ENCODE results near the gene SLC35C1. TPM values are rescaled to one million over a fixed set of nuclear protein-coding genes. Genes with fewer than 3 reads are reported as not detected.

The SLC35C1 gene
- total and polyA plus RNA-seq, 7 experiments from 2014 or later: 7.9 to 22.8 (median 13.9) TPM

GRCh38 chr11:45798793-45799441, 6.0 kb upstream of the SLC35C1 start:
- Mint-ChIP-seq H3K4me3 (no peak overlapping the region), H3K4me1 (peaks cover 0 to 5% (median 0%) of the 10 kb centered on the region in 7 donors), H3K27ac (peak overlapping the region in 1 of 9 donors; percentile 42), H3K36me3 (no peaks in the 10 kb centered on the region), H3K27me3 (peaks cover 0 to 7% (median 0%) of the 10 kb centered on the region in 5 donors), H3K9me3 (peaks cover 0 to 5% (median 0%) of the 10 kb centered on the region in 11 donors)
- intact Hi-C loops (cut with micrococcal nuclease): no loop called here
- H3K4me1 ChIP-seq (ENCODE audit: control insufficient read depth in 2 of 2, insufficient read depth in 2 of 2, low read length in 2 of 2): no peaks in the 10 kb centered on the region
- H3K4me3 ChIP-seq (ENCODE audit: low read length): no peak overlapping the region
- no peaks in the 10 kb centered on the region for H3K9me3 ChIP-seq (ENCODE audit: control insufficient read depth in 2 of 3, low read length in 3 of 3)
- no peak overlapping the region for H3K27ac ChIP-seq (ENCODE audit: low read depth, low read length)
- ChIA-PET CTCF (no interaction called here), POLR2A (interaction anchor here (0.7 to 1.6 kb wide), 2 partner anchors 18 to 48 kb away, joined by 3 to 4 read pairs; partner anchors contain the start of gene CRY2)
- no peaks in the 10 kb centered on the region for H3K36me3 ChIP-seq (ENCODE audit: control insufficient read depth in 2 of 3, insufficient read depth in 3 of 3, low read length in 3 of 3)
- no peak for DNase-seq
- no peak for ATAC-seq
- H3K27me3 ChIP-seq (ENCODE audit: control insufficient read depth in 2 of 2, insufficient read depth in 2 of 2, low read length in 2 of 2): no peaks in the 10 kb centered on the region

DNA sequence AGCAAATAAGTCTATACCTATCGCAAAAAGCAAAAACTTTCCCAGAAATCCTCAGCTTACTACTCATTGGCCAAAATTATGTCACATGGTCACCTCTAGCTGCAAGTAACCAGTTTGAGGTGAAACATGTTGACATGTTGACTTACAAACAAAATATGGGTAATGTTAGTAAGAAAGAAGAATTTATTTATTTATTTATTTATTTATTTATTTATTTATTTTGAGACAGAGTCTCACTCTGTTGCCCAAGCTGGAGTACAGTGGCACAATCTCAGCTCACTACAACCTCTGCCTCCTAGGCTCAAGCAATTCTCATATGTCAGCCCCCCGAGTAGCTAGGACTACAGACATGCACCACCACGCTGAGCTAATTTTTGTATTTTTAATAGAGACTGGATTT, 5.4 kb upstream of the SLC35C1 start:
- Mint-ChIP-seq H3K27me3 (peaks cover 0 to under 1% (median 0%) of the 10 kb centered on the region in 5 donors), H3K27ac (no peak overlapping the region), H3K4me3 (no peak overlapping the region), H3K36me3 (no peaks in the 10 kb centered on the region), H3K4me1 (peaks cover 0 to 4% (median 0%) of the 10 kb centered on the region in 7 donors), H3K9me3 (peaks cover 0 to 5% (median 0%) of the 10 kb centered on the region in 11 donors)
- intact Hi-C loops (cut with micrococcal nuclease): no loop called here
- Histone ChIP-seq H3K27me3 (ENCODE audit: control insufficient read depth in 2 of 2, insufficient read depth in 2 of 2, low read length in 2 of 2) (no peaks in the 10 kb centered on the region), H3K9me3 (ENCODE audit: control insufficient read depth in 2 of 3, low read length in 3 of 3) (no peaks in the 10 kb centered on the region), H3K36me3 (ENCODE audit: control insufficient read depth in 2 of 3, insufficient read depth in 3 of 3, low read length in 3 of 3) (peaks cover 0 to 4% (median 0%) of the 10 kb centered on the region in 3 experiments), H3K27ac (ENCODE audit: low read depth, low read length) (no peak overlapping the region), H3K4me3 (ENCODE audit: low read length) (no peak overlapping the region), H3K4me1 (ENCODE audit: control insufficient read depth in 2 of 2, insufficient read depth in 2 of 2, low read length in 2 of 2) (no peaks in the 10 kb centered on the region)
- ChIA-PET CTCF (no interaction called here), POLR2A (interaction anchor here (1.6 kb wide), 1 partner anchor 48 kb away, joined by 4 read pairs; the partner anchor contains the start of gene CRY2)
- DNase-seq (no peak), ATAC-seq (no peak)

DNA sequence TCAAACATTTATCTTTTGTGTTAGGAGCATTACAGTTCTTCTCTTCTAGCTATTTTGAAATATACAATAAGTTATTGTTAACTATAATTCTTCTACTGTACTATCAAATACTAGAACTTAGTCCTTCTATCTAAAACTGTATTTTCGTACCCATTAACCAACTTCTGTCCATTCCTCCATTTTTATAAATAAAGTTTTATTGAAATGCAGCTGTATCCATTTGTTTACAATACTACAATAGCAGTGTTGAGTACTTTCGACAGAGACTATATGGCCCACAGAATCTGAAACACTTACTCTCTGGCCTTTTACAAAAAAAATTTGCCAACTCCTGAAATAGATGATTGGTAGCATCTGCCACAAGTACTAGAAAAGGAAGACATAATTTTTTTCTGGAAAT, 4.7 kb upstream of the SLC35C1 start:
- H3K4me1 ChIP-seq (ENCODE audit: control insufficient read depth in 2 of 2, insufficient read depth in 2 of 2, low read length in 2 of 2): peaks cover 0 to under 1% of the 10 kb centered on the region in 2 donors
- CTCF ChIA-PET: interaction anchor here (0.6 kb wide), 1 partner anchor 16 kb away, joined by 6 read pairs; no protein-coding TSS in a partner anchor
- peaks cover 0 to 5% (median 0%) of the 10 kb centered on the region in 11 donors for H3K9me3 Mint-ChIP-seq
- POLR2A ChIA-PET: interaction anchor here (1.6 kb wide), 1 partner anchor 47 kb away, joined by 4 read pairs; the partner anchor contains the start of gene CRY2
- peaks cover 0 to 6% (median 0%) of the 10 kb centered on the region in 3 experiments for H3K36me3 ChIP-seq (ENCODE audit: control insufficient read depth in 2 of 3, insufficient read depth in 3 of 3, low read length in 3 of 3)
- no peaks in the 10 kb centered on the region for H3K27me3 Mint-ChIP-seq
- peaks cover 0 to 5% (median 0%) of the 10 kb centered on the region in 7 donors for H3K4me1 Mint-ChIP-seq
- intact Hi-C loops (cut with micrococcal nuclease): loop anchor here in 1 of 2 donors (10.0 kb wide), 1 partner anchor 325 kb away; the partner anchor contains the start of gene PHF21A
- no peak overlapping the region for H3K4me3 ChIP-seq (ENCODE audit: low read length)
- peak overlapping the region in 2 of 9 donors; percentile 31 to 32 for H3K27ac Mint-ChIP-seq
- H3K4me3 Mint-ChIP-seq: no peak overlapping the region
- H3K27ac ChIP-seq (ENCODE audit: low read depth, low read length): no peak overlapping the region
- H3K27me3 ChIP-seq (ENCODE audit: control insufficient read depth in 2 of 2, insufficient read depth in 2 of 2, low read length in 2 of 2): no peaks in the 10 kb centered on the region
- H3K9me3 ChIP-seq (ENCODE audit: control insufficient read depth in 2 of 3, low read length in 3 of 3): no peaks in the 10 kb centered on the region
- DNase-seq: no peak
- no peak for ATAC-seq
- H3K36me3 Mint-ChIP-seq: no peaks in the 10 kb centered on the region

DNA sequence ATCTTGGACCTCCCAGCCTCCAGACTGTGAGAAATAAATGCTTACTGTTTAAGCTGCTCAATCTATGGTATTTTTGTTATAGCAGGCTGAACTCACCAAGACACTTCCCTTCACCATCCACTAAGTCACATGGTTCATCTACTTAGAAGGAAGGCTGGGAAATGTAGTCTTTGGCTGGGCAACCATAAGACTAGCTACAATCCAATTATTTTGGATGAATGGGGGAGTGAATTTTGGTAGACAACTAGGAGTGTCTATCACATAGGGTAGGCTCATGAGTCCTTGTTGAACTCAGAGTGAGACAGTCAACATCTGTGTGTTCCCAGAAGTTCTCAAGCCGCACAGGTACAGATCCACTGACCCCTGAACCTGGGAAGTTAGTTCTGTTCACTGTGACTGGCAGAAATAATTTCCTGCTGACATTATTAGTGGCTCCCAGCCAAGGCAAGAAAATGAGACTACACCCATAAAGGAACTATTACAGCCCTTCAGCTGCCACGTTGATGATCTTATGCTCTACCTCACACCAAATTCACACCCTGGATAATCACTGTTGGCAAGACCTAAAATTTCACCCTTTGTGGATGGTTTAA, 3.1 kb upstream of the SLC35C1 start:
- intact Hi-C loops (cut with micrococcal nuclease): loop anchor here in 1 of 2 donors (10.0 kb wide), 1 partner anchor 323 kb away; the partner anchor contains the start of gene PHF21A
- H3K36me3 Mint-ChIP-seq: peaks cover 0 to 3% (median 0%) of the 10 kb centered on the region in 5 donors
- peak overlapping the region in 1 of 10 donors; percentile 56 for H3K4me3 Mint-ChIP-seq
- peaks cover 0 to 5% (median 0%) of the 10 kb centered on the region in 11 donors for H3K9me3 Mint-ChIP-seq
- no peak overlapping the region for H3K4me3 ChIP-seq (ENCODE audit: low read length)
- peaks cover 11 to 17% (median 13%) of the 10 kb centered on the region in 7 donors for H3K4me1 Mint-ChIP-seq
- ChIA-PET POLR2A (interaction anchor here (1.1 kb wide), 1 partner anchor 30 kb away, joined by 3 read pairs; no protein-coding TSS in a partner anchor), CTCF (no interaction called here)
- peak in 1 of 9 donors; percentile 18 for DNase-seq
- no peaks in the 10 kb centered on the region for H3K27me3 ChIP-seq (ENCODE audit: control insufficient read depth in 2 of 2, insufficient read depth in 2 of 2, low read length in 2 of 2)
- no peak overlapping the region for H3K27ac ChIP-seq (ENCODE audit: low read depth, low read length)
- H3K36me3 ChIP-seq (ENCODE audit: control insufficient read depth in 2 of 3, insufficient read depth in 3 of 3, low read length in 3 of 3): peaks cover 0 to 6% (median 0%) of the 10 kb centered on the region in 3 experiments
- peak overlapping the region in 6 of 9 donors; percentile 16 to 85 (median 50) for H3K27ac Mint-ChIP-seq
- no peaks in the 10 kb centered on the region for H3K27me3 Mint-ChIP-seq
- H3K9me3 ChIP-seq (ENCODE audit: control insufficient read depth in 2 of 3, low read length in 3 of 3): no peaks in the 10 kb centered on the region
- peaks cover 15% of the 10 kb centered on the region in 2 donors for H3K4me1 ChIP-seq (ENCODE audit: control insufficient read depth in 2 of 2, insufficient read depth in 2 of 2, low read length in 2 of 2)
- ATAC-seq: no peak

GRCh38 chr11:45802531-45803317, 2.2 kb upstream of the SLC35C1 start:
- Histone ChIP-seq H3K4me3 (ENCODE audit: low read length) (no peak overlapping the region), H3K9me3 (ENCODE audit: control insufficient read depth in 2 of 3, low read length in 3 of 3) (no peaks in the 10 kb centered on the region), H3K4me1 (ENCODE audit: control insufficient read depth in 2 of 2, insufficient read depth in 2 of 2, low read length in 2 of 2) (peaks cover 24 to 25% of the 10 kb centered on the region in 2 donors), H3K27ac (ENCODE audit: low read depth, low read length) (no peak overlapping the region), H3K36me3 (ENCODE audit: control insufficient read depth in 2 of 3, insufficient read depth in 3 of 3, low read length in 3 of 3) (peaks cover 0 to 6% (median 0%) of the 10 kb centered on the region in 3 experiments), H3K27me3 (ENCODE audit: control insufficient read depth in 2 of 2, insufficient read depth in 2 of 2, low read length in 2 of 2) (no peaks in the 10 kb centered on the region)
- Mint-ChIP-seq H3K4me3 (peak overlapping the region in 9 of 10 donors; percentile 19 to 96 (median 58)), H3K36me3 (peaks cover 0 to 5% (median 0%) of the 10 kb centered on the region in 5 donors), H3K9me3 (peaks cover 0 to 5% (median 0%) of the 10 kb centered on the region in 11 donors), H3K27ac (peak overlapping the region; percentile 16 to 87 (median 58)), H3K4me1 (peaks cover 17 to 24% (median 22%) of the 10 kb centered on the region in 7 donors), H3K27me3 (no peaks in the 10 kb centered on the region)
- ATAC-seq: no peak
- no peak for DNase-seq
- ChIA-PET CTCF (interaction anchor here (1.2 to 1.8 kb wide), 2 partner anchors 31 to 44 kb away, joined by 3 to 5 read pairs; no protein-coding TSS in a partner anchor), POLR2A (interaction anchor here (0.7 to 0.9 kb wide), 2 partner anchors 40 to 115 kb away, joined by 3 read pairs; partner anchors contain the start of gene PEX16)
- intact Hi-C loops (cut with micrococcal nuclease): loop anchor here in 1 of 2 donors (10.0 kb wide), 1 partner anchor 322 kb away; the partner anchor contains the start of gene PHF21A

All from naive thymus-derived CD4-positive, alpha-beta T cell (primary cell).